VCaP (cell line): ENCODE data around the gene COL6A2.

ENCODE experiments used
- H3K27ac ChIP-seq: fragments of 450-650 bp; 2 replicates; pipeline ENCODE4 v1.5.1; 2017
- CTCF ChIP-seq: fragments of 450-650 bp; conservative IDR thresholded peaks from 2 replicates; pipeline ENCODE4 v1.5.1; 2017; ENCODE audit warnings: mild to moderate bottlenecking, moderate library complexity

COL6A2 gene

GRCh38 chr21:46052703-46053651 lies 44.9 kb upstream of the COL6A2 start:
- H3K27ac ChIP-seq = no peak overlapping the region
- TF ChIP-seq CTCF = no peak

- no peak for TF ChIP-seq CTCF
- no peak overlapping the region for H3K27ac ChIP-seq
These were observed 43.9 kb upstream of the COL6A2 start for GRCh38 chr21:46054031-46054430.

- no peak for TF ChIP-seq CTCF
- H3K27ac ChIP-seq = no peak overlapping the region
These were observed 43.4 kb upstream of the COL6A2 start for GRCh38 chr21:46054451-46054881.

GRCh38 chr21:46055863-46056281 lies 42.0 kb upstream of the COL6A2 start:
- no peak overlapping the region for H3K27ac ChIP-seq
- TF ChIP-seq CTCF = no peak

GRCh38 chr21:46056450-46056903 lies 41.4 kb upstream of the COL6A2 start:
- H3K27ac ChIP-seq = no peak overlapping the region
- no peak for TF ChIP-seq CTCF

GRCh38 chr21:46057111-46057709 lies 40.7 kb upstream of the COL6A2 start:
- H3K27ac ChIP-seq = no peak overlapping the region
- no peak for TF ChIP-seq CTCF

- no peak overlapping the region for H3K27ac ChIP-seq
- no peak for TF ChIP-seq CTCF
These were observed 40.1 kb upstream of the COL6A2 start for GRCh38 chr21:46057710-46058241.
